NCI-H2227 treated with DMSO at 0.1 percent for 48 hours (cell line): Measurements from ENCODE around the gene CPLX4.

Source experiments
- DNase-seq: peaks from one replicate; lab custom pipeline; 2025; lab: John Stamatoyannopoulos, UW

The CPLX4 gene

DNA sequence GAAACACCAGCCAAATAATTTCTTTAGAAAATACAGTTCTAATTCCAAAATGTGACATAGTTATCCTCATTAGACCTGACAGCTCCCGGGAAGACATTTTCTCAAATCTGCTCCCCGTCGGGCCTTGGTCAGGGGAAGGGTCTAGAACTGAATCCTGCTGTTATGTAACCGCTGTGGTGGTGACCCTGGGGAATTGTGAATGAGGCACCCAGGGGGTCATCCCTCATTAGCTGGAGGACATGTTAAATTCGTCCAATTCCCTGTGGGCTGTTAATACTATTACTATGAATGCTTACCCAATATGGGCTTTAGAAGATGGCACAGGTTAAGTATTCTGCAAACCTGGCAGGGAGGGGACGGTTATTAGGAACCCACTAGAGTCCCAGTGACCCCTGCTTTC, 11.8 kb downstream of the CPLX4 start:
- DNase-seq = no peak

DNA sequence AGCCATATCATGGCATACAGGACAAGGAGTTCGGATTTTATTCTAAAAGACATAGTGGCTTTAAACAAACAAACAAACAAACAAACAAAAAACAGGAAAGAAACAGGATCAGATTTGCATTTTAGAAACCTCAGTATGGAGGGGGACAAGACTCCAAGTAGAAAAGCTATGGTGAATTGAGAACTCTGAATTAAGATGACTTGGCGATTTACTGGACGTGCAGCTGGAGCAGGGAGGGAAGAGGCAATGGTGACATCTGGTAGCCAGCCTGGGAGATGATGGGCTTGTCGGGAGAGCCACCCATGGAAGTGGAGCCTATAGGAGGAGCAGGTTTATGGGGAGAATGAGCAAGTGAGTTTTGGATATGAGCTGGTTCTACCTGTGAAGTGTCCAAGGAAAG, 13.2 kb downstream of the CPLX4 start:
- no peak for DNase-seq

DNA sequence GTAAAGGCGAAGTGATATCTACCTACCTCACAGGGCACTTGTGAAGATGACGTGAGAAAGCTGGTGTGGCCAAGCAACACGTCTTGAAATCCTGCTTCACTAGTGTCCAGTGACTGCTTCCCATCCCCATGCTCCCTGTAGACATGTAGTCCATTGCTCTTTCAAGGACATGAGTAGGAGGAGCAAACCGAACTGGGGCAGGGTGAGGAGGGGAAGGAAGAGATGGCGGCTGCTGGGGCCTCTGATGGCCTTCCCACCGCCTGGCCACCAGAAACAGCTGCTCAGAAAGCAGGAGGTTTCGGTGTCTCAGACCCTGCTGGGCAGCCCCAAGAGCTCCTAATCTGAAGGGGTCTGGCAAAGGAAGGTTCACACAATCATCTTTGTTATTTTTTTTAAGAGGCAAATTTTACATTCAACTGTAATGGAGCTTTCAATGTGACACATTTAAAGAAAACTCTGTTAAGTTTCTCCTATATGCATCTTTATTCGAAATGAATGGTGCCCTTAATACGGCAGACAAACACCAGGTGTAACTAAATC, 14.7 kb downstream of the CPLX4 start:
- no peak for DNase-seq

DNA sequence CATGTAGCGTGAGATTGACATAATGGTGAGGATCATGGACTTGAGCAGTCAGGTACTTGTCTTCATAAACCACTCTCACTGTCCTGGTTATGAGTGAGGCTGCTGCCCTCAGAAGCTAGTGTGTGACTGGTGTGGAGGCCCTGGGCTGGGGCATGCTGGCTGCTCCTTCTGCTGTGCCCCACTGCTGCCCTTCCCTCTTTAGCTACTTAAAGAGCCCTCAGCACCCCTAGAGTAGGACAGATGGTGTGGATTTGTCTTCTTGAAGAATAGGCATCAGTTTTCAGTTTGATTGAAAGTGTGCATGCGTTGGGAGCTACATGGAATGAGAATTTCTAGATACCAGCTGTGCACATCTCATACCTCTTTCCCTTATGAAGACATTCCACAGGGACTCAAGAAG, 15.4 kb downstream of the CPLX4 start:
- DNase-seq = no peak

DNA sequence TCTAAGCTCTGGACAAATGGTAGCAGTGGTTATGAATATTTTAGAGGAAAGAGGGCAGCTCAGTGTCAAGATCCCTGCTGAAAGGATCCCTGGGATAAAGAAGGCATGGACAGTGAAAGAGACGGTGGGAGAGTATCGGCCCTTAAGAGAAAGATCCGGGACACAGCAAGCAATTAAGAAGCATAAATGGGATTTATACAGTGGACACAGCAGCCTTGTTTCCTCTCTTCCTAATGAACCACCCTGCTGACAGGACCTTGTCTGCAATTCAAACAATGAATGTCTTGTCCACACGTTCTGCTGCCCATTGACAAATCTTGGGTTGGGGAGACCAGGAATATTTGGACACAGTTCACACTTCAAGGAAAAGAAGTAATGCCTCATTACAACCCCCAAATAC, 16.5 kb downstream of the CPLX4 start:
- DNase-seq = no peak

DNA sequence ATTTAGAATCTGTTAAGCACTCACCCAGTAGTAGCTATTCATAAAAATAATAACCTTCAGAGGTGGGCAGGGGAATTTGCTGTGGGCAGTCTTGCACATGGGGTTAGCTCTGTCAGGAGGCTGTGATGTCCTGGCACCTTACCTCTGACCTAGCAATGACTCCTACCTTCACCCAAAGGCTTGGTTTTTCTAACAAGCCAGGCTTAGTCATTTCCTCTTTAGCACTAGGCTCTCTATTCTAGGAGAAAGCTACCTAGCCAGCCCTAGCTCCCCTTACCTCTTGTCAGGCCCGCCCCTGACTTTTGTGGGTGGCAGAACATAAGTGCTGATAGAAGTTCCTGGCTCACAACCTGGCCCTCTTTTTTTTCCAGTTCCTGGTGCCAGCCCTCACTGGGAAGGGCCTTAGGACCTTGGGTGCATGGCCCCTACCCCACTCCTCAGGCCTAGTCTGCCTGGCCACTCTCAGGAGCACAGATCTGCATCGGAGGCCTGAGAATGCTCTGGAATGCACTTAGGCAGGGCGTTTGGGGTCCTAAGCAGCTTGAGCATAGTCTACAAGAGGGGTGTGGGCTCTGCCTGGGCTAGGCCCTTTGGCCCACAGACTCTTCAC, 17.7 kb downstream of the CPLX4 start:
- DNase-seq = no peak

DNA sequence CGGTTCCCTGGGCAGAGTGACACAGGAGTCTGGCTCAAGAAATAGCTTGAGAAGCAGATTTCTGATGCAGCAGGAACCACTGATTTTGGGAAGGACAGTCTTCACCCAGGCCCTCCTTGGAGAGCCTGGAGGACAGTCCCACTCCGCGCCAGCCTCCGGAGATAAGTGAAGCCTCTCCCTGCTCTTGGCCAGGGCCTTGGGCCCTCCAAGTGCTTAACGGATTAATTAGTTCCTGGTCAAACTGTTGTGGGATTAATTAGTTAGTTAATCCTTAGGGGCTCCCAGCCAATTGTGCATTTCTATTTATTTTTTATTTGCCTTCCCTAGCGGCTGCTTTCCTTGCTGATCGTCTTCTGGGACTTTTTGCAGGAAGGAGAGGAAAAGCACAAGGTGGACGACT, 19.6 kb downstream of the CPLX4 start:
- no peak for DNase-seq

DNA sequence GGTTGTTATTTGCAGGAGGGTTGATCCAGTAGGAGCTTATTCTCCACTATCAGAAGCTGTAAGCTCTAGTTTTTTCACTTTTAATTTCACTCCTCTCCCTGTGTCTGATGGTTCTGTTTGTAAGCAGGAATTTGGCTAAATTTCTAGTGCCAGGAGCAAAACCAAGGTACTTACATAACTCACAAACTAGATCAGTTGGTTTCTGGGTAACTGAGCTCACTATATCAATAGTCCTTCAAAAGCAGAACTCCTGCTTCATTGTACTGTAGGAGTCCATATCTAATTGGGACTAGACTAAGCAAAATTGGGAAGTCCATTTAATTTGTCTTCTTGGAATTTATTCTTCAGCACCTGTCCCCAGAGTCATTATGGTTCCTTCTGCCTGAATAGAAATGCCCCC, 25.1 kb downstream of the CPLX4 start:
- no peak for DNase-seq

DNA sequence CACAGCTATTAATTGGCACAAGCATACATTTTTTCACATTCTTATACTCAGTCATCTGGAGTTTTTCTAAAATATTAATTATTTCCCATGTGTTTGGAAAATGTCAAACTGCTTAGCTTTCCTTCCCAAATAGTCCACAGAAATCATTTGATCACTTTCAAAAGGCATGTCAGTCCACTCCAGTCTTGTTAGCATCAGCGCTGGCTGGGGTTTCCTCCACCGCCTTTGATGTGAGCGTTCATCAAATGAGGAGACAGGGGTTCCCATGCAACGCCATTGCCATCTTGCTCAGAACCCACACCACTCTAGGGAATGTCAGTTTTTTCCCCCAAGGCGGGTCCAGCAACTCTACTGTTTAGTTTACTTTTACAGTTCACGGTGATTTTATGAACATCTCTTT, 32.1 kb downstream of the CPLX4 start:
- no peak for DNase-seq

DNA sequence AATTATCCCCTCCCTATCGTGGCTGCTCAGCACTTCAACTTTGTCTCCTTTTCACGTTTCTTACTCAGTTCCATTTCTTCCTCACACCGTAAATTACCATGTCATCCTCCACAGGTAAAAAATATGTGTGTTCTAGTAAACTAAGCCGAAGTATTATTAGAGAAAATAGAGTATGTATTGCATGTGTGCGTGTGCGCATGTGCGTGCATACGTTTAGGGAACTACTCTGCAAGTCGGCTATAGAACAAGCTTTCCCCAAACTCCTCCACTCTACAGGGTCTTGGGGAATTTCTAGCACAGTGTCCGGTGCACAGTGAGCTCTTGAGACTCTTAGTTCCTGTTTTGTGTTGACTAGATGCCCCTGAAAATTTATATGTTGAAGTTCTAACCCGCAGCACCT, 36.1 kb downstream of the CPLX4 start:
- DNase-seq = no peak

DNA sequence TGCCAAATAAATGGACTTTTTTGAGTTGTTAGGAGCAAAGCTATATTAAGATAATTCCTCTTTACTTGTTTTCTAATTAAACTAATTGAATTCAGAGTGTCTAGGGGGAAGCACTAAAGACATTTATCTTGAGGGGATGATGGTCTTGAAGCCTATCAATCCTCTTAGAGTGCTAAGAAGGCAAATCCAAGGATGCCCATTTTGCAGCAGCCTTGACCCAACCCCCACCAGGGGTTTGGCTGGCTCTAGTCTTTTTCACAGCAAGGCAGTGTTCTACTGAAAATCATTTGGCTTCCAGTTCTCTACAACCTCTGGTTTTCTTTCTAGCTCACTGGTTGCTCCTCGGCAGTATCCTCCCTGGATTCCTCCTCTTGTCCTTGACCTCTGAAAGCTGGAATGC, 38.7 kb downstream of the CPLX4 start:
- DNase-seq = no peak

DNA sequence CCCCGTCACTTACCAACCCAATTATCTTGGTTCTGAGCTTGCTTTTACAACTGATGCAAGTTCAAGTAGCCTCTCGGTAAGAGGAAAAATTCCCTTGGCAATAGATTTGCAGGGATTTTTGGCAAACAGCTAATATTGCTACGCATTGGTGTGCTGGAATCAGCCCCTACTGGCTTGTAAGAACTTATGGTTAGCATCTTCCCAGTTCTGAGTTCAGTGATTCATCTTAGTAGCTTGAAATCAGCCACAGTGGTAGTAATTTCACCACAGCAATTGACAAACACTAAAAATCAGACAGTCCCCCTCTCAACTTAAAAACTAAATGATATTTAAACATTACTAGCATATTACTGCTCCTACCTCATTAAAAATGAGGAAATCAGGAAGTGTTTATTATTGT, 39.3 kb downstream of the CPLX4 start:
- DNase-seq = no peak

DNA sequence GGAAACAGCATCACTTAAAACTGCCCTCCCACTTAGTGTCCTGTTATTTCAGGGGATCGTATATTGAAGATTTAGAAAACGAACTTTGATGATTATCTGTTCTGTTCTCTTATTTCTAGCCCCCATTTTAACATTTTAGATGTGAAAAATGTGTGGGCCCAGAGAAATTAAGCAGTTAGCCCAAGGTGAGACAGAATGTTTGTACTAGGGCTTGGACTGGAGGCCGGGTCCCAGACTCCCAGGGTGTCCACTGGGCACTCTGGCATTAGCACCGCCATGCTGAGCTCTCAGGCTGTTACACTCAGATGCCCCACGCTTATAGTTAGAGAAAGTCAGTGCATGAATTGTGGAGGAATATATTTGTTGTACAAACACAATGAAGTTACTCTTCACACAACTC, 39.7 kb downstream of the CPLX4 start:
- no peak for DNase-seq

DNA sequence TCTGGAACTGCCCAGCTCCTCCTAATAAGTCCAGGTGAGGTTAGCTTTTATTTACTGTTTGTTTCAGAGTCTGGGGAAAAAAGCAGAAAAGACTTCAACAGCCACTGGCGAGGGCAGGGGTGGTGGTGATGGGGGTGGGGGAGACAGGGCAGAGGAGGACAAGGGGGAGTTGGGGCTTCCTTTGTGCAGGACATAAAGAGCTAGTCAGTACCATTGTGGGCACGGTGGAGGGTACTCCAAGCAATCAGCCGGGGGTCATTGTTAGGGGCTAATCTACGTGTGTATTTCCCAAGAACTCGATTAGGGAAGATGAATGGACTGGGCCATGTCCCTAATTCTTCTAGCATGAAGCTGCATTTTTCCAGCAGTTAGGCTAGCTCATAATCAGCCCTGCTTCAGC, 42.4 kb downstream of the CPLX4 start:
- DNase-seq = no peak

DNA sequence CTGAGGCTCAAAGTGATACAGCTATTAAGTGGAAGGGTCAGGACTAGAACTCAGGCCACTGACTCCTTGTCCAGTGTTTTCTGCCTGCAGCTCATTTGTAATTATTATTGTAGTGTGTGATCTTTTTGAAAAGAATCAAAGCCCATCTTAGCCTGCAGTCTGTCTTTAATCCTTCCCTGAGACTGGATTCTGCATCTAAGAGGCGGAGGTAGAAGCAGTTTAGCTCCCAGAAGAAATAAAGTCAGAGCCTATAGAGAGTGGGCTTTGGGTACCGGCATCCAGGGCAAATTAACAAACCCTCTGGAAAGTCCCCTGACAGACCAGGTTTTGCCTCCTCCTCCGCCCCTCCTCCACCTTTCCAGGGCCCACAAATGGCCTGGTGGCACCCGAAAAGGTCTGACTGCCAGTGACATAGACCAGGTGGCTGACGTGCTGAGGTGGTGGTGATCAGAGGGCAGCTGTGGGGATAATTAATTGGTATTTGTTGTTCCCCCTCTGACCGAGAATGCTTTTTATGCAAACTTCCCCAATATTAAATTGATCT, 43.0 kb downstream of the CPLX4 start:
- no peak for DNase-seq

DNA sequence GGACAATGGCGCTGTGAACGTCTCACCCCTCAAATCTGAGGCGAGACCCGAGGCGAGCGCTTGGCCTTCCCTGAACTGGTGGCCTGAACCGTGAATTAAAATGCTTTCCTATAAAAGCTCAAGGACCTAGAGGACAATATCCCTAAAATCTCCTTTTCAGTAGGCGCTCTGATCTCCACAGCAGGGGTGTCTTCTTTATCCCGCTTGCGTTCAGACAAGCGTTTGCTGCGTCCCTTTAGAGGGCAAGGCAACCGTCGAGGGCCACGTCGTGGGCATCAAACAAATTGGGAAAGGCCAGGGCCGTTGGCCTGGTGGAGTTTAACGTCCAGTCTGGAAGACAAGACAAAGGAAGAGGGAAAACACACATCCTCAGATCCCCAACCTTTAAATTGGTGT, 43.9 kb downstream of the CPLX4 start:
- no peak for DNase-seq

DNA sequence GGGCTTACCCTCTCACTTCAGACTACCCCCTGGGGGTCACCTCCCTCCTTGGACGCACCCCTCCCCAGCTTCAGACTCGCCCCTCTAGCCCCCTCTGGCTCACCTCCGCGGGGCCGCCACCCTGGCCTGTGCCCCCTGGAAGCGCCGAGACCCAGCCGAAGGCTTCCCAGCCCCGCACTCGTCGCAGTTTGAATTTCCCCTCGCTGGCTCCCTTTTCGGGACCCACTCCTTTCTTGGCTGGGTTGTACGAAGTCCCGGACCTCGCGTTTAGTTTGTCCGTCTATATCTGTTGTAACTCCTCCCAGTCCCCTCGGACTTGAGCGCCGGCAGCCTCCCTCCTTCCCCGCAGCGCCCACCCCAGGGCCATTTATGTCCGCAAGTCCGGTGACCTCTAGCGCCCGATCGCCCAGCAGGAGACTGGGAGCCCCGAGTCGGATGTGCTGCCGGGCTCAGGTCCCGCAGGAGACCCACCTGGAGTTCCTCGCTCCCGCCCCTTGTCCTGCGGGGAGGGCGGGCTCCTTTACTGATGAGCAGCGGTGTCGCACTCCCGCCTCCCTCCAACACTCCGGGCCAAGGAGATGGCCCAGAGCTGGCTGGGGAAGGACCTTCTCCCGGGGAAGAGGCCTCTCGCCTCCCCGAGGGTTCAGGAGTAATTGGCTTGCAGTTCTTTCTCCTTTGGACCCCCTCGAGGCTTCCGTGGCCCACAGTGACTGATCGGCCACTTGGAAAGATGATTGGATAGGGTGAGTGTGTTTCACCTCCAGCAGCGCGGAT, 44.5 kb downstream of the CPLX4 start:
- peak; percentile 24 for DNase-seq

DNA sequence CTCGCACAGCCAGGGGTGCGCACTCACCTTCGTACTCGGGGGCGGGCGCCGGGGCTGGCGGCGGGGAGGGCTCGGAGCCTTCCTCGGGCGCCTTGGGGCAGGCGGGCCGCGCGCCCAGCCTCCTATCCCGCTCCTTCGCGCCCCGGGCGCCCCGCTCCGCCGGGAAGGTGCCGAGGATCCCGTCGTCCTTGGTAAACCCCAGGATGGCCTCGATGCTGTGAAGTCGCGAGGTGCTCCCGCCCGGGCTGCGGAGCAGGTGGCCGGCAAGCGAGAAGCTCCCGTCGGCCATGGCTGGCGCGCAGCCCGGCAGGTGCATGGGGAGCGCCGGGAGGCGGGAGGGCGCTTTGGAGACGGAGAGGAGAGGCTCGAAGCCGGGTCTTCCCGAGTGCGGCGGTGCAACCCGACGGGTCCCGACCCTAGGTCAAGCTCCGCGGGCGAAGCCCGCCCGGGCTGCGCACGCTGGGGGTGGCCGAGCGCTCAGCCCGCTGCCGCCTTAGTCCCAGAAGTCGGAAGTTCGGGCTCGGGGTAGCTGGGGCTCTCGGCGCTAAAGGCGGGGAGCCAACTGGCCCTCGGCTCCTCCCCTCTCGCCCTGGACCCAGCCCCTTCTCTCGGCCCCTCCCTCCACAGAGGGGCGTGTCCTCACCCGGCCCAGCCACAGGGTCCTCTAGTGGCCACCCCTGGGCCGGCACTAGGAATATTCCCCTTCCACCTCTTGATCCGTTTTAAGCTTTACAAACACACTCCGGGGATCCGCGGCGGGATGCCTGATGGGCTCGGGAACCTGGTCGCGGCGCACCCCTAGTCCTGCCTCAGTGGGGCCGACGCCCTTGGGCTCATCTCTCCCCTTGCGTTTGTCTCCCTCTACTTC, 45.3 kb downstream of the CPLX4 start, which contains the start of gene RAX:
Gene RAX, minus strand, starts transcription at position 564 of the 868 bp plus-strand sequence. Its CDS starts 248 bp downstream, at position 316.
- peak; percentile 32 for DNase-seq

DNA sequence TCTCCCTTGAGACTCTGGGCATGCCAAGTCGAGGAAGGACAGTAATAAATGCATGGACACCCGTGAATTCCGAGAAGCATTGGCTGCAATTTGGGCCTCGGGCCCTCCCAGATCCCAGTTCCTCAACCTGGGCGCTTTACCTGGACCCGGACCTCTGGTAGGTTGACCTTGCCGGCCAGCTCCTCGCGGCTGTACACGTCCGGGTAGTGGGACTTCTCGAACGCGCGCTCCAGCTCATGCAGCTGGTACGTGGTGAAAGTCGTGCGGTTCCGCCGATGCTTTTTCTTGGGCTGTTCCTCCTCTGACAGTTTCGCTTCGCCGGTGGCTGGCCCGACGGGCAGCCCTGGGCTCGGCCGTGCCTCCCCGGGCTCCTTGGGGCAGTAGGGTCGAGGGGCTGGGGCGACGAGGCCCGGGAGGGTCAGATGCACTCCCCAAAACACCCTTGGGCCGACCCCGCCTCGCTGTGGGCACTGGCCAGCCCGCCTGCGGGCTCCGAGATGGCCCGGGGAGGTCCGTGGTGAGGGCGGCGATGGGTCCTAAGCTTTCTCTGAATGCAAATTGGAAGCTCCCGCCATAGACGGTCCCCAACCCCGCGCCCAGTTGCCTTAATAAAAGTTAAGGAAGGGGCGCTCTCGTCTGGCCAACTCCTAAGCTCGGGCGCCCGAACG, 46.1 kb downstream of the CPLX4 start:
- DNase-seq = no peak

DNA sequence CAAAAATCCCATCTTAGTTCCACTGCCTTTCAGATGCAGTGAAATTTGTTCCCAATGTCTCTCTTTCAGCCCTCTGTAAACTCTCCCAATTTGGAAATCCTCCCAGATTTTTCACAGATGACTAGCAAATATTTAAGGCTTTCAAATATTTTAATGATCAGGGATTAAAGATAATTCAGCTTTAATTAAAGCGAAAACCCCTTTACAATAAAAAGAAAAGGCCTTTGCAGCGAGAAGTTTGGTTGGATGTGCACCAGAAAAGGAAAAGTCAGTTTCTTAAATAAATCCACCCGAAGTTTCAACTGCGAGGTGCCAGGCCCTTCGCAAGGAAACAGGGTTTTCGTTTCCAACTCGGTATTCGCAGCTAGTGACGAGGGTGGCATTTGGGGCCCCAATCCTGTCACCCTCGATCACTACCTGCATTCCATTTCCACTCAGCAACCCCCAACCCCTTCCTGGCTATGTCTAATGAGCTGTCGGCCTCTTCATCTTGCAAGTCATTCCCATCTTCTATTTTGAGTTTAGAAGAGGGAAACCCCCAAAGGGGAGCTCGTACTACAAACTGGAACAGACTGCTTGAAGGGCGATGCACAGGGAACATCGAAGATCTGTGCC, 46.7 kb downstream of the CPLX4 start:
- no peak for DNase-seq

DNA sequence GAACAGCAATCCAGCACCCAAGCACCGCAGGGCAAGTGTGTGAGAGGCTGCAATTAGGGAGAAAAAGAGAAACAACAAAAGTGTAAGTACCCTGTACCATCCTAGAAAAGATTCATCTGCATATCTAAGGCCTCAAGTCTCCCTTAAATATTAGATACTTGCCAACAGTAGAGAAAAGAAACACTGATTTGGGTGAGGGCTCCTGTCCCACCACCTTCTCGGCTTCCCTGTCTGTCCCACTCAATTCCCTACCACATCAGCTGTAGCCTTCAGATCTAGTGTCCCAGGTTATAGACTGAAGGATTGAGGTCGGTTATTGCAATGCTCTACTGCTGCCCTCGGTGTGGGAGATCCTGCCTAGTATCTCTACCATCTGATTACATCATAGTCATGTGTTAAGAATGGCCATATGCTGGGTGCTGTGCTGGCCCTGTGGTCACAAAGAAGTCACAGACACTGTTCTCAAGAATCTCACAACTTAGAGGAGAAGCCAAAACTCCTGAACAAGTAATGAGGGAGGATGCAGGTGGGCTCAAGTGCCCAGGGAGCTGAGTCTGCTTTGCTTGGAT, 47.7 kb downstream of the CPLX4 start:
- no peak for DNase-seq
